ENCODE measurements around the gene ZNRF3.

DNA sequence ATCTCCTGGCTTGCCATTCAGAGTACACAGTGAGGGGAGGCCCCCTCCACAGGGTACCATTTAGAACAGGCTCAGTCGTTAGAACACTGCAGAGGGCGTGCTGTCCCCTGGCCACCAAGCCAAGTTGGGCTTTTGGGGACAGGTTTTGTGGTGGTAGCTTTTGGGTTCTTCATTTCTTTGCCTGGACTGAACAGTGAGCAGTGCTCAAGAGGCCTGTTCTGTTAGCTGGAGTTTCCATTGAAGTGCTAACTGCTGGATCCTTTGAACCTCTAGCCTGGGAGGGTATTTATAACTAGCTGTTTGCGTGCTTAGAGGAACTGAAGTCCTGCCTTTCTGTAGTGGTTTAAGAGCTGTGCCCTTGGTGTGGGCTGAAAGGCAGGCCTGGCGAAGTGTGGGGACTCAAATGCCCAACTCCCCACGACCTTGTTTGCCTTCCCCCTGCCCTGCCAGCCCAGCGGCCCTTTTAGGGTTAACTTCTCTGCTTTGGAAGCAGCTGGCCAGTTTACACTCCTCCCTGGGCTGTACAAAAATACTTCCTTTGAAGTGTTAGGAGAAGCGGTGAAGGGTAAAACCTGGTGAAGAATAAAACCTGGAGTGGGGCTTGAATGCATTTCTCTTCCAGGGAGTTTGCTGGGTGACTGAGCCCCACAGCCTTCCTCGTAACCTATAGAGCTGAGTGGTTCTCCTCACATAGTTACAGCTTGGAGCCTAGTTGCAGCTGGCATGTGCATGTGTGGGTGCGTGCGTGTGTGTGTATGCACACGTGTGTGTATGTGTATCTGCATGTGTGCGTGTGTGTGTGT is 34.6 kb downstream of the ZNRF3 start:
- TF ChIP-seq, protein P1, sequence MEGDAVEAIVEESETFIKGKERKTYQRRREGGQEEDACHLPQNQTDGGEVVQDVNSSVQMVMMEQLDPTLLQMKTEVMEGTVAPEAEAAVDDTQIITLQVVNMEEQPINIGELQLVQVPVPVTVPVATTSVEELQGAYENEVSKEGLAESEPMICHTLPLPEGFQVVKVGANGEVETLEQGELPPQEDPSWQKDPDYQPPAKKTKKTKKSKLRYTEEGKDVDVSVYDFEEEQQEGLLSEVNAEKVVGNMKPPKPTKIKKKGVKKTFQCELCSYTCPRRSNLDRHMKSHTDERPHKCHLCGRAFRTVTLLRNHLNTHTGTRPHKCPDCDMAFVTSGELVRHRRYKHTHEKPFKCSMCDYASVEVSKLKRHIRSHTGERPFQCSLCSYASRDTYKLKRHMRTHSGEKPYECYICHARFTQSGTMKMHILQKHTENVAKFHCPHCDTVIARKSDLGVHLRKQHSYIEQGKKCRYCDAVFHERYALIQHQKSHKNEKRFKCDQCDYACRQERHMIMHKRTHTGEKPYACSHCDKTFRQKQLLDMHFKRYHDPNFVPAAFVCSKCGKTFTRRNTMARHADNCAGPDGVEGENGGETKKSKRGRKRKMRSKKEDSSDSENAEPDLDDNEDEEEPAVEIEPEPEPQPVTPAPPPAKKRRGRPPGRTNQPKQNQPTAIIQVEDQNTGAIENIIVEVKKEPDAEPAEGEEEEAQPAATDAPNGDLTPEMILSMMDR (IDR thresholded peaks at IDR 0.05) = no peak
- no peak for TF ChIP-seq POLR2A (IDR thresholded peaks at IDR 0.05)
